Kidney capillary endothelial cell (primary cell): ENCODE results near the gene PDGFC.

Experiments used
- DNase-seq: peaks from one replicate; pipeline ENCODE4 v3.0.0-alpha.2; 2018; ENCODE audit warnings: low spot score

The PDGFC gene

GRCh38 chr4:156829201-156829873 is 142.3 kb downstream of the PDGFC start:
- DNase-seq = no peak

DNA sequence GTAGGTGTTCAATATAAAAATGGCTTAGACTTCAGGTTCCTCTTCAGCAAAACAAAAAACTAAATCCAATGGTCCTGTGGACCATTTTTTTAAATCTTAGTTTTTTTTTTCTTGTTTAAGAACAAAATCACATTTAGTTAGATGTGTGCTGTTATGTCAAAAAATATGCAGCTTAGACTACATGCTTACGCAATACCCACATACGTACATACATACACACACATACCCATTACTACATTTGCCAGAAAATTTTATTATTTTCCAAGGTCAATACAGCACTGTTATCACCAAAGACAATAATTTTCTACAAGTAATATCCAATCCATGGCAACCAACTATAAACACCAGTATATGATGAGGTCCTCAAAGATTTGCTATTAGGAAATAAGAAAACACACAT is 144.1 kb downstream of the PDGFC start:
- DNase-seq = no peak

GRCh38 chr4:156825074-156825473 is 146.5 kb downstream of the PDGFC start:
- no peak for DNase-seq

DNA sequence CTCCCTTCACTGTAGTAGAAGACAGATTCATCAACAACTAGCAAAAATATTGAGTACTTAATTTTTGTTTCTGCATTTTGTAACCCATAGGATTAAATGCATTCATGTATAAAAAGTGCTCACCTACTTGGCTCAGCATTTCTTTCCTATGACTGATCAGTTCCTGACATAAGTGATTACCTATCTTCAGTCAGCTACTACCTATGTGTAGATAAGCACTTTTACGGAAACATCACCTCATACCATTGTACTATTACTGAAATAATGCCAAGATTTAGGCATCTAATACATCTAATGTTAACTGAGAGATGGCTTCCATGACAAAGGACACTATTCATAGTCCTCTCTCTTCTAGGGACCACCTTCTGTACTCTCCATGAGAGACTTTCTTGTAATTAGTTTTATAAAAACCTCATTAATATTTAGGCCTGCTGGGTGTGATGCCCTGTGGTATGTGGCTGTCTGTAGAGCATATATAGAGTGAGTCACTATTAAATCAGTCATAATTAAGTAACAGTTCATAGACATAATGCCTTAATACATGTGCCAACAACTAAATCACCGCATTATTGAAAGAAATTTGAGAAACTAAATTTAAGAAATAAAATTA is 147.0 kb downstream of the PDGFC start:
- DNase-seq = no peak

GRCh38 chr4:156820931-156821330 is 150.7 kb downstream of the PDGFC start:
- DNase-seq = no peak

DNA sequence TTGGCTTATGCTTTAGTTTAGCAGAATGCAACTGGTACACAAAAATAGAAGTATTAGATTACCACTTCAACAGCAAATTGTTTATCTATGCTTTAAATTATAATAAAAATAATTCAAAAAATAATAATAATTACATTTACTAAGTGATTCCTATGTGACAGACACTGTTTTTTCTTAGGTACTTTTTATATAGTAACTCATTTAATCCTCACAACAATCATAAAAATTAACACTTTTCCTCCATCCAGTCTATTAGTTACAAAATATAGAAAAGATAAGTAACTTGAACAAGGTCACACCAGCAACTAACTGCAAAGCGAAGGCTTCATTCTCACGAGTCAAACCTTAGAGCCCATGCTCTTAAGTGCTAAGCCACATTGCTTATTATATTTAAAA is 155.2 kb downstream of the PDGFC start:
- no peak for DNase-seq

DNA sequence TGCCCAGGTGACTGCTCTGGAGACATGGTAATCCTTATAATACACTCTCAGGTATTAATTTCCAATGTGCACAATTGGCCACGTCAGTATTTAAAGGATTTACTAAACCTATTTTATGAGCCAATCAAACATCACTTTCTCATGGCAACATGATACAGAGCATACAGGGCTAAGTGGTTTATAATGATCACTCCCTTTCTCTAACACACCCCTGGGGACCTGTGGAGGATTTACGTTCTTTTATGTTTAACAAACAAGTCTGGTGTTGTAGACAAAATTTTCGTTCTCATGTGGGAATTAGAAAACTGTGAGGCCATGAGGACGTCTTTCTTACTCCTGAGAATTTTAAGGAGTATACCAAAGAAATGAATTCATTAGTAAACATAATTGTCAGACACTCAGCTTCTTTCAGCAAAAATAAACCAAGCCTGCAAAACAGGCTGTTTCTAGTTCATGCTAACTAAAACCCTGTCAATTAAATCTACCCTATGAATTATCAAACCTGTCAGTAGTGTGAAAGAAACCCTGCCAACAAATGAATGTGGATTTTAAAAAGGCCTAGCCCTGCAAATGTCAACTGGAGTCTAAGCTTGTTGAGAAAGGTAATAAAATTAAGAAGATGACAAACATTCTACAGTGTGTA is 155.8 kb downstream of the PDGFC start:
- no peak for DNase-seq

DNA sequence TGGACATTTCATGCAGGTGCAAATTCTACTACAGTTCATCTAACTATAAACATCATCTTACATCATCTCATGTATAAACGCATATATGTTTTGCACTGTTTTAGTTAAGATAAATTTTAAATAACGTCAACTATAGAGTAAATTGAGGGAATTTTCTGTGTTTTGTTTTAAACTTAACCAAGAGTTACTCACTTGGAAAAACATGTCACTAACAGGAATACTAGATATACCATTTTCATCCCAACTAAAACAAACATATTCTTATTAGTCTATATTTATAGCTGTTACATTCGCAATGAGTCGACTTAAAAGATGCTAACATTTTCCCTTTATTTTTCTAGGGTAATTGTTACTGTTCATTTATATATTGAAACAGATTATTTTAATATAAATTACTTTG is 159.6 kb downstream of the PDGFC start:
- DNase-seq = no peak

- DNase-seq = no peak
Measured at GRCh38 chr4:156811286-156811685, 160.3 kb downstream of the PDGFC start.

- no peak for DNase-seq
Measured at GRCh38 chr4:156805696-156806095, 165.9 kb downstream of the PDGFC start.

DNA sequence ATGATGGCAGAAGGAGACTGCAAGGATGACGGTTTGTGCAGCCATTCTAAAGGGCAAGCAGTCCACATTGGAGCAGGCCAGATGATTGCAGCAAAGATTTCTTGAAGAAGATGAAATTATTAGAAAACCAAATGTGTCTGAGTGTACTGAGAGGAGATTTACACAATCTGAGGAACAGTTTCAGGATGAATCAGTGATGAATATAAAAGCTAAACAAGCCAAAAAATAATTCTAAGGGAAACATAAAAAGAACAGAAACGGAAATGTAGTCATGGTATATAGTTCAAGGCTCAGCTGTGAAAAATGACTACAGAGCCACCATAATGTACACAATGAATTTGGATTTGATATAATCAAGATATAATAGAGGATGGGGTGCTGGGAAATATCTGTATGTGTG is 168.5 kb downstream of the PDGFC start:
- DNase-seq = no peak

- DNase-seq = no peak
Measured at GRCh38 chr4:156800463-156800862, 171.1 kb downstream of the PDGFC start.

DNA sequence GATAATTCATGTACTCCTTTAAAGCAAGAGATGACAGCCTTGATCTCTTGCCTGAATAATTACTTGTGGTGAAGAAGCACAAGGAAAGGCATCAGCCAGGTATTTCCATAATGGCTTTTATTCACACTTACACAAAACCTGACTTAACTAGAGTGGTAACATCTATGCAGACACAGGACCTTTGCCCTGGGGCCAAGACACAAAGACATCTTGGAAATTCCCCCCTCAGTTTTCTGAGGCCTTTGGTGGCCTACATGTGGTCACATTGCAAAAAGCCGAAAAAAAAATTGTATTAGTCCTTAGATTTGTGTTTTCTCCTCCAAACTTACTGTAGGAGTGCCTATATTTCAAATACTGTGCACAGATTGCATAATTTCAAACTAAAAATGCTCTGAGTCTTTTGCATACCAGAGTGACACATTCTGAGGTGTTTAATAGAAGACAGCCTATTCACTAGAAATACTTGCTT is 172.4 kb downstream of the PDGFC start:
- no peak for DNase-seq

DNA sequence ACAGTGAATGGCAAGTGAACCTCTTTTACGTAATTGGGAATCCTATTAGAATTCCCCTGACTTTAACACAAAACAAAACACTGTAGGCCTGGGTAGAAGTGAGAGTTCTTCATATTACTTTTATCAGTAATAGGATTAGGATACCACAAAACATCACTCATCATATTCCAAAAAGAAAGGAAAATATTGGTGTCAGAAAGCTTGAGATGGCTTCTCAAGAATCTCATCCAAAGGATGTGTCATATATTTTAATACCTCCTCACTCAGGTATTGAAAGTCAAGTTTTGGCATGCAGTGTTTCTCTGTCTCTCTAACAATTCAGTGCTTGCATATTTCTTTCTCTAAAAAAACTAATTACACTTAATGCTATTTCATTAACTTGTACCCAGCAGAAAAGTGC is 173.2 kb downstream of the PDGFC start:
- no peak for DNase-seq

GRCh38 chr4:156797206-156797605 is 174.4 kb downstream of the PDGFC start:
- DNase-seq = no peak

GRCh38 chr4:156795727-156796126 is 175.9 kb downstream of the PDGFC start:
- no peak for DNase-seq

GRCh38 chr4:156794863-156795262 is 176.7 kb downstream of the PDGFC start:
- no peak for DNase-seq

DNA sequence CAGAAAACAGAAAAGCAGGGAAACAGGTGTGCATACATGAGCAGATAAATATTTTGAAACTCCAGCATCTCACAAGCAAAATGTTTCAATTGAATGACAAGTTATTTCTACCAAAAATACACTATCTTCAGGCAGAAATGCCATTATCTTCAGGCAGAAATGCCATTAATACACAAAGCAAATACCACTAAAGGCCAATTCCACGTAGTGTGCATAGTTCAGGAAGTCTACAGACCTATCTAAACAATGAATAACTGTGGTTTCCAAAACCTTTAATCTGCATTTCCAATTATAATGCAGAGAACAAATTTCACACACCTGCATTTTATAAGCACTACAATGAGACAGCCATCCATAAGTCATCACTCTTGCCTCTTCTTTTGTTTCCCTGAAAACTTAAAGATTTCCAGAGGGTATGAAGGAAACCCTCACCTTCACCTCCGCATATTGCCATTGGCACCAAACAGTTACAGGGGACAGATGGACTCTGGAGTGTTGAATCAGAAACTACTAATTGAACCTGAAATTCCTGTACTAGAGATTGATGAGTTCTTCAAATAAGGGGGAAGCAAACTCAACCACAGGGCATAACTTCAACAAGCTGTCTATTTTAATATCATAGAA is 179.0 kb downstream of the PDGFC start:
- no peak for DNase-seq

DNA sequence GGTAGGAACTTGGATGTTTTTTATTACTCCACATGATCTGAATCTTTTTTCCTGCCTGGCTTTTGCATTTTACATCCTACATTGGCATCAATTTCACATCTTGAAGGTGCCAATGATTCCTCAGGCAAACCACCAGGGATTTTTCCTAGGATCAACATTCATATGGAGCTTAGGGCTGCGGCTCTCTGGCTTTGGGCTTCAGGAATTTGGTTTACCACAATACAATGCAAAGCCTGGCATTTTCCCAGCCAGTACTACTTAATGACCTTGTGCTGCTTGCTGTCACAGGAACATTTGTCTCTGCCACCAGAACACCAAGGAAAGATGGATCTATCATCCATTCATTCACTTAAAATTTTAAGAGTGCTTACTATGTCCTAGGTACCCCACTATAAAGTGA is 180.7 kb downstream of the PDGFC start:
- no peak for DNase-seq

DNA sequence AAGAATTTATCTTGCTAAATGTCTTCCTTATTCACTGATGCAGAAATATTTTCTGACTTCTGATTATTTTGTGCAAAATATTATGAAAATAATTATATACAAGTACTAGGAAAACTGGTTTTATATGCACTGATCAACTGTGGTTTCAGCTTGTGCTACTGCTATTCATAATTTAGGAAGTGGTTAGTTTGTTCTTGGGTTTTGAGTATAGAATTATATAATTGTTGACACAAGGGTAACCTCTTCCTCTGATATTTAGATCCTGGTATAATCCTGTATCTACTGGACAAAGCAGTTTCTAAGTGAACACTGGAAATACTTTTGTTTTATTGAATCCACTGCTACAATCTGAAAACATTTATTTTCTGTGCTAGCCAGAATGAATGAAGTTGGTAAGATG is 182.8 kb downstream of the PDGFC start:
- DNase-seq = no peak

DNA sequence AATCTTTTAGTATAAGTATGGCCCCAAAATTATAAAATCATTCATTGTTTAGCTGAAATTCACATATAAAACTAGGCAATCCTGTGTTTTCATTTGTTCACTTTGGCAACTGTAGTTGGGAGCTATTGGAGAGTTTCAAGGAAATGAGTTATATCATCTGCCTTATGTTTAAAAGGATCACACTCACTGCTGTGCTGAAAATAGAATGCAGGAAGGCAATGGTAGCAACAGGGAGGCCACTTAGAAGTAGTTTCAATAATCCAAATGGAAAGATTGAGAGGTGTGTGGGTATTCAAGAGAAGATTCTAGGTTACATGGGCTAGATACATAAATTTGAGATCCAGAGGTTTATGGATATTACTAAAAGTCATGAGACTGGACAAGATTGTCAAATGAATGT is 184.9 kb downstream of the PDGFC start:
- no peak for DNase-seq

DNA sequence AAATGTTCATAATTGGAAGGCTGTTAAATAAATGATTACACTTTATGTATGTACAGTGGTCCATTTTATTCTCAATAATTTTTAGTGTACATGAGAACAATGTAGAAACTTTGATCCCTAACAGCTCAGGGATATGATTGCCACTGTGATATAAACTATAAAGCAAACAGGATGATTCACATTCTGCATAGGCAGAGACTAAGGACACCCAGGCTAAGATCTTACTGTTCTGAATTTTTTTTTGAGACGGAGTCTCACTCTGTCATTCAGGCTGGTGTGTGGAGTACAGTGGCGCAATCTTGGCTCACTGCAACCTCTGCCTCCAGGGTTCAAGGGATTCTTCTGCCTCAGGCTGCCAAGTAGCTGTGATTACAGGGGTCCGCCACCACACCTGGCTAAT is 186.6 kb downstream of the PDGFC start:
- DNase-seq = no peak

DNA sequence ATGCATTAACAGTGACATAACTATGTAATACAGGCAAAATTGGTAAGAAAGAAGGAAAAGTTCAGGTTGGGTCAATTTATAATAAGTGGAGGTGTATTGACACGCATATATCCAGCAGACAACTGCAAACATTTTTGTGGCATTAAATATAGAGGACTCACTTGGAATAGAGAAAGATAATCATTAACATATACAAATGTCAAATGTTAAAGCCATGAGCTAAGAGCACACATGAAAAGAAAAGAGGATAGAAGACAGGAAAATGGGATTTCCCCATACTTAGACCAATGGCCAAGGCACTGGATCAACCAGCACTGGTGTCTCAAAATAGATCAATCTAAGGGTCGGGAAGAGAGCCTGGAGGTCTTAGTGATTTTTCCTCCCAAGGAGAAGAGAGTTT is 187.6 kb downstream of the PDGFC start:
- no peak for DNase-seq
